GM21447 (cell line): ENCODE measurements around the gene CEP170.
"Not testable (repeated sequence)": the region's sequence is repeated elsewhere in the genome, so short reads cannot be mapped to it uniquely, and the experiment has no call there.

Experiments
- ATAC-seq: cut with Tn5 transposase; IDR thresholded peaks from one replicate; pipeline ENCODE4 v1.9.1; 2021; ENCODE audit not compliant: unreplicated experiment

CEP170 gene

GRCh38 chr1:243183661-243184060 lies 71.4 kb downstream of the CEP170 start:
- not testable (repeated sequence) for ATAC-seq

- ATAC-seq, result not testable (repeated sequence)
Observed at GRCh38 chr1:243183176-243183575, 71.9 kb downstream of the CEP170 start.

- no peak for ATAC-seq
Observed at GRCh38 chr1:243179720-243180119, 75.4 kb downstream of the CEP170 start.

- not testable (repeated sequence) for ATAC-seq
Observed at GRCh38 chr1:243177792-243178191, 77.3 kb downstream of the CEP170 start.

GRCh38 chr1:243173758-243174369 lies 81.2 kb downstream of the CEP170 start:
- not testable (repeated sequence) for ATAC-seq

GRCh38 chr1:243164911-243165310 lies 90.2 kb downstream of the CEP170 start:
- ATAC-seq, result not testable (repeated sequence)

- ATAC-seq, result not testable (repeated sequence)
Observed at GRCh38 chr1:243150906-243151305, 104.2 kb downstream of the CEP170 start.

GRCh38 chr1:243149120-243149519 lies 106.0 kb downstream of the CEP170 start:
- ATAC-seq, result not testable (repeated sequence)

- not testable (repeated sequence) for ATAC-seq
Observed at GRCh38 chr1:243147351-243147750, 107.7 kb downstream of the CEP170 start.

- ATAC-seq, result not testable (repeated sequence)
Observed at GRCh38 chr1:243140498-243140897, 114.6 kb downstream of the CEP170 start.

GRCh38 chr1:243122876-243123409 lies 132.1 kb downstream of the CEP170 start:
- ATAC-seq, result not testable (repeated sequence)

- ATAC-seq, result not testable (repeated sequence)
Observed at GRCh38 chr1:243121939-243122338, 133.1 kb downstream of the CEP170 start.

- ATAC-seq, result not testable (repeated sequence)
Observed at GRCh38 chr1:243118601-243119322, 136.3 kb downstream of the CEP170 start.

- ATAC-seq, result not testable (repeated sequence)
Observed at GRCh38 chr1:243116187-243116586, 138.9 kb downstream of the CEP170 start.

GRCh38 chr1:243114769-243115168 lies 140.3 kb downstream of the CEP170 start:
- ATAC-seq, result not testable (repeated sequence)

GRCh38 chr1:243114059-243114713 lies 140.9 kb downstream of the CEP170 start:
- ATAC-seq, result peak; percentile 93

GRCh38 chr1:243107171-243107570 lies 147.9 kb downstream of the CEP170 start:
- not testable (repeated sequence) for ATAC-seq

- not testable (repeated sequence) for ATAC-seq
Observed at GRCh38 chr1:243105652-243106332, 149.3 kb downstream of the CEP170 start.

GRCh38 chr1:243105104-243105503 lies 150.0 kb downstream of the CEP170 start:
- ATAC-seq, result not testable (repeated sequence)

GRCh38 chr1:243104452-243104851 lies 150.6 kb downstream of the CEP170 start:
- ATAC-seq, result not testable (repeated sequence)

- ATAC-seq, result peak; percentile 78
Observed at GRCh38 chr1:243101551-243102050, 153.5 kb downstream of the CEP170 start.
